Measurements from ENCODE around the gene SELENOT. TPM values are rescaled to one million over a fixed set of nuclear protein-coding genes. Genes with fewer than 3 reads are reported as not detected.

The SELENOT gene
- polyA plus RNA-seq, 3 donors = 210 to 549 (median 492) TPM

GRCh38 chr3:150663461-150663860 lies 60.3 kb downstream of the SELENOT start:
- H3K27me3 ChIP-seq (ENCODE audit: control insufficient read depth in 2 of 2, insufficient read depth in 2 of 2, low read length in 2 of 2) = no peaks in the 10 kb centered on the region
- intact Hi-C loops (cut with micrococcal nuclease) = no loop called here
- H3K36me3 ChIP-seq (replicated peaks in 1 of 2; ENCODE audit: control insufficient read depth in 1 of 2, insufficient read depth in 2 of 2, low read length in 2 of 2) = no peaks in the 10 kb centered on the region
- Mint-ChIP-seq H3K4me1 (peaks cover 30% of the 10 kb centered on the region), H3K36me3 (no peaks in the 10 kb centered on the region), H3K4me3 (no peak overlapping the region), H3K27me3 (ENCODE audit: low read depth in 3 of 3) (peaks cover 0 to 8% (median 2%) of the 10 kb centered on the region in 3 donors), H3K9me3 (peaks cover 0 to 2% (median 0%) of the 10 kb centered on the region in 7 donors), H3K27ac (peak overlapping the region in 1 of 7 donors; percentile 11)
- peak overlapping the region; percentile 37 for H2AFZ ChIP-seq (ENCODE audit: insufficient read depth, low read depth, low read length, poor library complexity, severe bottlenecking)
- no peak overlapping the region for H3K4me2 ChIP-seq (replicated peaks; ENCODE audit: extremely low read depth, low read length, poor library complexity, severe bottlenecking)
- peaks cover 22 to 29% of the 10 kb centered on the region in 2 donors for H3K4me1 ChIP-seq (ENCODE audit: control insufficient read depth in 1 of 2, insufficient read depth in 2 of 2, low read length in 2 of 2)
- no peaks in the 10 kb centered on the region for H3K79me2 ChIP-seq (ENCODE audit: insufficient read depth, low read length)
- H3K27ac ChIP-seq (ENCODE audit: low read depth in 1 of 2, low read length in 2 of 2) = no peak overlapping the region
- no peak for TF ChIP-seq CTCF (IDR thresholded peaks at IDR 0.05)
- DNase-seq = no peak
- no peak overlapping the region for H3K4me3 ChIP-seq (replicated peaks in 1 of 3; ENCODE audit: low read depth in 2 of 3, low read length in 3 of 3)
- no peaks in the 10 kb centered on the region for H3K9me3 ChIP-seq (replicated peaks in 1 of 2; ENCODE audit: control insufficient read depth in 1 of 2, insufficient read depth in 1 of 2, low read length in 2 of 2)
- H4K20me1 ChIP-seq (ENCODE audit: insufficient read depth, low read length) = no peaks in the 10 kb centered on the region
- 99% methylated on average over 8 of the region's 8 CpGs for WGBS (ENCODE audit: insufficient coverage)
- H3K9ac ChIP-seq (ENCODE audit: insufficient read depth, low read length, poor library complexity, severe bottlenecking) = no peak overlapping the region

- Histone ChIP-seq H3K4me3 (replicated peaks in 1 of 3; ENCODE audit: low read depth in 2 of 3, low read length in 3 of 3) (no peak overlapping the region), H3K4me1 (ENCODE audit: control insufficient read depth in 1 of 2, insufficient read depth in 2 of 2, low read length in 2 of 2) (peaks cover 19 to 22% of the 10 kb centered on the region in 2 donors), H3K4me2 (replicated peaks; ENCODE audit: extremely low read depth, low read length, poor library complexity, severe bottlenecking) (no peak overlapping the region), H3K36me3 (replicated peaks in 1 of 2; ENCODE audit: control insufficient read depth in 1 of 2, insufficient read depth in 2 of 2, low read length in 2 of 2) (no peaks in the 10 kb centered on the region), H2AFZ (ENCODE audit: insufficient read depth, low read depth, low read length, poor library complexity, severe bottlenecking) (peak overlapping the region; percentile 40), H3K79me2 (ENCODE audit: insufficient read depth, low read length) (no peaks in the 10 kb centered on the region), H3K9me3 (replicated peaks in 1 of 2; ENCODE audit: control insufficient read depth in 1 of 2, insufficient read depth in 1 of 2, low read length in 2 of 2) (no peaks in the 10 kb centered on the region), H4K20me1 (ENCODE audit: insufficient read depth, low read length) (no peaks in the 10 kb centered on the region), H3K9ac (ENCODE audit: insufficient read depth, low read length, poor library complexity, severe bottlenecking) (no peak overlapping the region), H3K27me3 (ENCODE audit: control insufficient read depth in 2 of 2, insufficient read depth in 2 of 2, low read length in 2 of 2) (no peaks in the 10 kb centered on the region), H3K27ac (ENCODE audit: low read depth in 1 of 2, low read length in 2 of 2) (no peak overlapping the region)
- peaks cover 0 to 2% (median 0%) of the 10 kb centered on the region in 7 donors for H3K9me3 Mint-ChIP-seq
- no peaks in the 10 kb centered on the region for H3K36me3 Mint-ChIP-seq
- no peak for TF ChIP-seq CTCF (IDR thresholded peaks at IDR 0.05)
- H3K27ac Mint-ChIP-seq = no peak overlapping the region
- no peak for DNase-seq
- intact Hi-C loops (cut with micrococcal nuclease) = no loop called here
- peaks cover 0 to 5% (median 0%) of the 10 kb centered on the region in 3 donors for H3K27me3 Mint-ChIP-seq (ENCODE audit: low read depth in 3 of 3)
- peak overlapping the region in 1 of 2 donors; percentile 4 for H3K4me3 Mint-ChIP-seq
- H3K4me1 Mint-ChIP-seq = peaks cover 22% of the 10 kb centered on the region
- WGBS (ENCODE audit: insufficient coverage) = 61% methylated on average over 3 of the region's 5 CpGs
Observed at GRCh38 chr3:150666167-150666566, 63.0 kb downstream of the SELENOT start.
